HS-27A (cell line): ENCODE results near the gene UNC79.

Experiments used
- DNase-seq: peaks from one replicate; pipeline ENCODE4 v3.0.0-alpha.2; 2012; ENCODE audit warnings: low read depth, missing footprints

The UNC79 gene

DNA sequence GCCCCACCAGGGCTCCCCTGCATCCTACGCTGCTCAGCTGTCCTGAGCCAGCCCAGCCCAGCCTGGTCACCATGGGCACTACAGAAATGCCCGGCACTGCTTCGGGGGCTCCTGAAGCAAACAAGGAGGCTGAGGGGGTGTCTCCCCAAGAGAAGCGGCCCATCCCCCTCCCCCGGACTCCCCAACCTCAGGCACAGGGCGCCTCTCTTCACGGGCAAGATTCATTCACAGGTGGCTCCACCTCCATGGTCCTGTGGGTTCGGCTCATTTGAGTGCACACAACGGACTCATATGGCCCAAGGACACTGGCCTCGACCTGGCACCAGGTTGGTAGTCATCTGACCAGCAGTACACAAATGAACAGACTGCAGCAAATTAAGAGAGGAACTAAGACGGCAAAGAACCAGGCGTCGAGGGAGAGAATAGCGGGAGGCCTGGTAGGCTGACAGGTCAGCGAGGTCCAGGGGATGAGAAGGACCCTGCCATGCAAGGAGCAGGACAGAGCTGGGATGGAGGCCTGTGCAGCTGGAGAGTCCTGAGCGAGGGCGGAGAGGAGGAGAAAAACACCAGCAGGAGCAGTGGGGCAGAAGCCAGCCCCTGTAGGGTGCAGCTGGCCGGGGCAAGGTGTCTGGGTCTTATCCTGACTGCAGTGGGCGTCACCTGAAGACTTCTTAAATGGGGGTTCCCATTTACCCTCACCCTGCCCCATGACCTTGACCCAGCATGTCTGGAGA is 297.3 kb downstream of the UNC79 start:
- no peak for DNase-seq

DNA sequence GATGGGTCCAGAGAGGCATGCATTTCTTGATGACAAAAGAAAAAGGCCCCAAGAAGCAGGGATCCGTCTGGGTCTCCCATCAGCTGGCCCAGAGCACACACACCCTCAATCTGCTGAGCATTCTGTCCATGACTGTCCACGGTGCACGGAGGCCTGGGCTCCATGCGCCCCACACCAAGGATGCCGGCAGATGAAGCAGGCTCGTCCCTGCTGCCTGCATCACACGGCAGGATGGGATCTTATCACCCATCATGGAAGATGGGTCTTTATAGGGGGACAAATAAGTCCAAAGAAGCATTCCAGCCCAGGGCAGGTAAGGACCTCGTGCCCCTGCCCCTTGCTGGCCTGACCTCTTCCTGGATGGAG is 297.9 kb downstream of the UNC79 start:
- no peak for DNase-seq

DNA sequence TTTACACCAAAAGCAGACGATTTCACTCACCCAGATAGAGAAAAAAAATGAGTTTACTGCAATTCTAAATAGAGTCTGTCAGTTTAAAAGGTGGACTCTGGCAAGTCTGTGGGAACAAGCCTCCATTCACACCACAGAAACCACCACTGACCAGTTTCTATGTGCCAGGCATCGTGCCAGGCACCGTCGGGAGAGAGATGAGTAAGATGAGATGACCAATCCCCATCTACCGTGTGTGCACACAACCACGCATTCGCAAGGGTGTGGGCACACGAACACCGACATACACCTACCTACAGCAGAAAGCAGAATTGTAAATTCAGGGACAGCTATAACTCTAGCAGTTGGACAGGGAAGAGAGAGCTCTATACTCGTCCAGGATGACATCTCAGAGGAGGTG is 299.3 kb downstream of the UNC79 start:
- DNase-seq, result no peak

DNA sequence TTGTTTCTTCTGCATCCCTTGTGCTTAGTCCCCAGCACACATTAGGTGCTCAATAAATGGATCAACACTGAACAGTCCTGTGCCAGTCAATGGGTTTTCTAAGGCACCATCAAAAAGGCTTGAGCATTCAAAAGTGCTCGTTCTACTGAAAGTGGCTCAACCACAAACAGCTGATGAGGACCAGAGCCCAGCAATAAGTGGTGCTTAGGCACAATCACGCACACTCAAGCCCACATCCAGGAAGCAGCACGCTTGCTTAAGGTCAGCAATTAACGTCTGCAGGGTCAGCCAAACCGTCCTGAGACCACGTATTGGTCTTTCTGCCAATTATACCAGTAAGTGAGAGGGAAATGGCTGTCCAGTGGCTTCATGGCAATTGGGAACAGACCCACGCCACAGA is 301.0 kb downstream of the UNC79 start:
- DNase-seq, result no peak

DNA sequence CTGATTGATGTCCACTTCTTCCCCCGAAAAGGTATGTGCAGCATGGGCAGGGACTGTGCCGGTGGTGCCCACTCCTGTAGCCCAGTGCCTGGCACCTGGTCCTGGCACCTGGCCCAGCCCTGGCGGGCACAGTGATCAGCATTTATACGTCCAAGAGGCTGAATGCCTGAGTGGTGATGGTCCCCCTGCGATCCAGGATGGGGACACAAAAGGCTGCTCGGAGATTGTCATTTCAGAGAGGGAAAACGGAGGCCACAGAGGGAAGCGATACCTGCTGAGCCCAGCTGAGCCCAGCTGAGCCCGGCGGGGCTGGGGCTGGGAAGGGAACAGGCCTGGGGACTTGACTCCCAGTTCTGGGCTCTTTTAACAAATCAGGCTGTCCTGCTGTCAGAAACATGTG is 301.8 kb downstream of the UNC79 start:
- no peak for DNase-seq

DNA sequence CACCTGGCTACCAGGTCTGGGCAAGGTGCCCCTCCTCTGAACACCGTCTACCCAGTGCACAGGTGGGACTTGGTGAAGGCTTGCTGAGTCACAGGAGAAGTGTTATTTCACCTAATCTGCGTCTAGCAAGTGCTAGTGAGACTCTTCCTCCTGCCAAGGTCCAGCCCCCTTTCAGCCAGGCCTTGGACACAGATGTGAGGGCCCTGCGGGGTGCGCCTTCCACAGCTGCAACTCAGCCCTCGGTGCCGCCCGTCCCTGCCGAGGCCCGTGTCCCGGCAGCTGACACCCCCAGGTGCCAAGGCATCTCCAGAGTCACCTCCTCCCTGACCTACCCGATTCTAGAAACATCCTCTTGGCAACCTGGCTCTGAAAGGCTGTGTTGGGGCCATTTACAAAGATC is 302.5 kb downstream of the UNC79 start:
- no peak for DNase-seq

DNA sequence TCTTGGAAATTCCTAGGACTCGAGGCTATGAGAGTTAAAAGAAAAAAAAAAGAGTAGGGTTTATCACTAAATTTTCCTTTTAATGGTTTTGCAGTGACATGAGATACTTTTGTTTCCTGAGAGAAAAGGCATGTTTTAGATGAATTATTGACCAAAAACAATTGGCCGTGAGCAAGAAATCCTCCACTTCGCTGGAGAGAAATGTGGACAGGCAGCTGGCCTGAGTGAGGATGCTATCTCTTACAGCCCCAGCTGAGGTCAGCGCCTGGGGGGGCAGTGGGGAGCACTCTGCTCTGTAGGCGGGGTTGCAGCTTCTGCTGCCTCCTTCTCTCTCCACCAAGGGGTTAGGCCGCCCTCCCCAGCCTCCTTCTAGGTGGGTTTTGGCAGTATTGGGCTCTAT is 302.9 kb downstream of the UNC79 start:
- DNase-seq, result no peak

DNA sequence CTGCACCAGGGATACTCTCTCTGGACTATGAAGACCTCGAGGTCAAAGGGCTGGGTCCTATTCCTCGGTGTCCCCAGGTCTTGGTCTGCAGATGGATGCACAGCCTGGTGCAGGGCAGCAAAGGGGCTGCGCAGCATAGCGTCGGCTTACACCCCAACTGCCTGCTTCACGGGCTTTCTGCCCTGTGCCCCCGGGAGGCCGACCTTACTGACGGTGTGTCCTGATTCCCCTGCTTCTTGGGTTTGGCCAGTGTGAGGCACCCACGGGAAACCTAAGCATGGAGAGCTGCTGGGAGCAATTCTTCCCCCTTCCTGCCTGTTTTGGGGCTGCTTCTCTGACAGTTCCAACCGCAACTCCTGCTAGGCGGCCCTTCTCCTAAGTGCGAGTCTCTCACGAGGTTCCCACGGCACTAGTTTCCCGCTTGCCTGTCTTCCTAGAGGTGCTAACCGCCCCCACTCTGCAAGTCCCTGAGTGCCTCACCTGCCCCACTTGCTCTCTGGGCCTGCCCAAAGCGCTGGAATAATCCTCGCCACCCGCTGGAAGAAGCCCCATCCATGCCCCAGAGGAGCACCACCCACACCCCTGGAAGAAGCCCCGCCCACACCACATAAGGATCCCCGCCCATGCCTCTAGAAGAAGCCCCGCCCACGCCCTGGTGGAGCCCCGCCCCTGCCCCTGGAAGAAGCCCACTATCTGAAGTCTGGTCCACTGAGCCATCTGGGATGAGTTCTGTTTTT is 303.5 kb downstream of the UNC79 start:
- DNase-seq, result no peak

DNA sequence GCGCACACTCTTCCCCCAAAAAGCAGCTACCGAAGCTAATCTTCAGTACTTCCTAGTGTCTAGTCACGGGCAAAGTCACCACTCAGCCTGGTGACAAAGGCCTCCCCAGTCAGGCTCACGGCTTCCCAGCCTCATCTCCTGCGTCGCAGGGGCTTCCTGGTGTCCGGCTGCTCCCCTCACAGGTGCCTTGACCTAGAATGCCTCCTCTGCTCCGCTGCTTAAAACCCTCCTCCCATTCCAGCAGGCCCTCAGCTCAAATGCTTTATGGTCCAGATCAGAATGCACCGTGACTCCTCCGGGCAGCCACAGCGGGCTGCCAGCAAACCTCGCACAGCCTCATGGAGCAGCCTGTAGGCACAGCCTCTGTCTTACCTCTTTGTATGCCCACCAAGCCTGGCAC is 304.5 kb downstream of the UNC79 start:
- DNase-seq, result no peak

DNA sequence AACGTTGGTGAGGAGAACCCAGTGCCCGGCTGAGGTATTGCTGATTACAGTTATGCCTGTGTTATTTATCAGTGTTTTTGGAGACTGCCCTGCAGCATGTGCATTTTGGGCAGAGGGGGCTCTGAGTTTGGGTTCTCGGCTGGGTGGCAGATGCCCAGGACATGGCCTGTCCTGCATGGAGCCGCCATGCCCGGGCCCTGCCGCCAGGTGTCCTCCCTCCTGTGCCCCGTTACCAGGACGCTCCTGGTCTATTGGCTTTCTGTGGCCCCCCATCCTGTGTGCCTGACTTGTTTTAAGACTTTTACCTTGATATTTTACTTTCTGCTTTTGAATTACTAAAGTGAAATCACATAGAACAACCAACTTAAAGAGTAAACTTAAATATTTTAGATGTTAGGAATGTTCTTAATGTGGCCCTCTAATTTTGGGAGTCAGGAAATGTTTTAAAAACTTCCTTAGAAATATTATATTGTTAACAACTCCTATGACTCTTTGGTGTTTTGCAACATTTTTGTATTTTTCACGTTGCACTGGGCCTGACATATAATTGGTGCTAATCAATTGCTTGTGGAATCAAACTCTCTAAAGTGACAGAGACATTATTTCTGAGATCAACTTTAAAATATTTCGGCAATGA is 305.8 kb downstream of the UNC79 start:
- DNase-seq, result no peak

DNA sequence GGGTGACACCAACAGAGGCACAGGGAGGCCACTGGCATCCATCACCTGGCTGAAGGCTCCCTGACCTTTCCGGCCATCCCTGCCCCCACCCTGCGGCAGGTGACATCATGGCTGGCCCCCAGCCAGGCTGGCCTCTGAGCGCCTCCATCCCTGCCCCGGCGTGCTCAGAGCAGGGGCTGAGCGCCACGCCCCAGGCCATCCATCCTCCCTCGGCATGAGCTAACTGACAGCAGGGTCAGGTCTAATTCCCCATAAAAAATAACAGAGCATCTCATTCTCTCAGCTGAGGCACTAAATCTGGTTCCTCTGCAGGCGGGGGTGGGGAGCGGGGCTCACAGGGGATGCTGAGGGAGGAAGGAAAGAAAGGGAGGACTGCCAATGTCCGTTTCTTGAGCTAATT is 306.9 kb downstream of the UNC79 start:
- no peak for DNase-seq

DNA sequence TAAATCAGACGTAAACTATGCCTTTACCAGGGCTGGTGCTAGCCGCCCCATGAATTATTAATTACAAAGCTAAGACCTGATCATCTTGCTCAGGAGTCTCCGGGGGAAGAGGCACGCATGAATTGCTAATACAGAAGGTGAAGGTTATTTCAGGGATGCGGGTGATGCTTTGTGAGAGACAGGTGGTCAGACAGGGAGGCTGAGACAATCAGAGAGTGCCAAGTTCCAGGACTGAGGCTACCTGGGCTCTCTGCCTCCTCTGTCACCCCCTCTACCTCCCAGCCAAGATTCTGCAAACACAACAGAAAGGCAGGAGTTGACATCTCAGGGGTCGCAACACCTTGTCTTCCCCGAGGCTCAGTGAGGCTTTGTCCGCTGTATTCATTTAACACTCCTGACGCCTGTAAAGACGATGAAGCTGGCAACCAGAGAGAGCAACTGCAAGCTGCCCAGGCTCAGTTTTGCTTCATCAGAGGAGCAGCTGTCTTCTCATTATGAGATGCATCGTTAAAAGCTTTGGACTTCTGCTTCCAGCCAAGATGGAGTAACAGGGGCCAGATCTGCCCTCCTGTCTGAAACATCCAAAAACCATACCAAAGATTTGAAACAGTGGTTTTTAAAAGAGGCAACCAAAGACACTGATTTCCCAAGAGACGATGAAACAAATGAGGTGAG is 311.0 kb downstream of the UNC79 start:
- no peak for DNase-seq

DNA sequence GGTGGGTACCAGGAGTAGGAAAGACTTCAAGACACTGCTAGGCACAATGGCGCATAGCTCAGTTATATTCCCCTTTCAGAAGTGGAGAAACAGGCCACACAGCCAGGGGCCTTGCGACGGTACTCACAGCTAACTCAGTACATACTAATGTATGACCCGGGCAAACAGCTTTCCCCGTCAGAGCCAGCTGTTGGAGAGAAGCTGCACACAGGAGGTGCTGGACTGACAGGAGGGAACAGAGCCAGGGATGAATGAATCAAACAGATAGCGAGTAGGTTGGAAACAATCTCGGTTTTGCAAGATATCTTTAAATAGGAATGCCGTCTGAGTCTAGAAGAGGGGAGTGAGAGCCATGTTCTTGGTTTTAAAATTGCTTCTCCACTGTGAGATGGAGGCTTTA is 312.0 kb downstream of the UNC79 start:
- DNase-seq, result no peak

DNA sequence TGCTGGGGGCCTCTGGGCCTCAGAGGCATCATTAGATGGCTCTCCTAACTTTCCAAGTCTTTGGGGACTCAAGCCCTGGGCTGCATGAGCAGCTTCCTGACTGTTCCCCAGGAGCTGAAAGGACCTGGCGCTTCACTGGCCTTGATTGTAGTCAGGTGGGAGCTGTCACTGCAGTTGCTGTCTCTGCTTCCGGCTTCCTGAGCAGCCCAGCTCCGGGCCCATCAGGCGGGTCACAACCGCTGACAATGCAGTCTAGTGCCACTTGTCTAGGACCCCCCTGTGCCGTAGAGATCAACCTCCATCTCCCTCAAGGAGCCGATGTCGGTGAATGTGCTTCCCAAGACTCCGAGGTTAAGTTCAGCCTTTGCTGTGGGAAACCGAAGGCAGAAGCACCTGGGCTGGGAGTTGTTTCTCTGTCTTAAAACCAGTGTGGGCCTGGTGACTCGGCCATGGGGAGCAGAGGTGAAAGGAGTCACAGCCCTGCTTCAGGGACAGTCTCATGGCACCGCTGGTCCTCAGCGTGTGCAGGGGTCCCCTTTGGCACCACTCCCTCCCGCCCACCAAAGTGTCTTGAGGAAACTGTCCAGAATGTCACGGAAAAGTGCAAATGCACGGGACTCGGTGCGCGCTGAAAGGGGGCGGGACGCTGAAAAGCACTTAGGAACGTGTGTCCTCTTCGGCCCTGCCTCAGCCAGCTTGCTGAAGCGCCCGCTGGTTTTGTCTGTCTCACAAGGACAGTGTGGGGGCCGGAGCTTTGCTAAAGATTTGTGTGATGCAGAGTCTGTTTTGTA is 312.7 kb downstream of the UNC79 start:
- no peak for DNase-seq

DNA sequence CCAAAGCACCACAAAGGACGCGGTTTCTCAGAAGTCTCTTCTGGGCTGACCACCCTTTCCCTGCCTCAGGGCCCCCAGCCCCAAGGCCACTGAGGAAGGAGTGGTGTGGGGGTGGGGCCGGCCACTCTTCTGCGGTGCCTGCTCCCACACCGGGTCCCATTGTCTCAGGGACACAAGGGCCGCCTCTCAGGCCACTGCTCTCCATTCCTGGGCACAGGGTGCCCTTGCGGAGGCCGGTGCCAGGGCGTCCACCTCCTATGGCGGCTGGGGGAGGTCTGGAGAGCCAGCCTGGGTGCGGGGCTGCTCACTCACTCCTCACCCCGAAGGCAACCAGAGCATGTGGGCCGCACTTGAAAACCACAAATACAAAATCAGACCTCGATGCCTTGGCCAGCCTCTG is 313.4 kb downstream of the UNC79 start:
- no peak for DNase-seq

DNA sequence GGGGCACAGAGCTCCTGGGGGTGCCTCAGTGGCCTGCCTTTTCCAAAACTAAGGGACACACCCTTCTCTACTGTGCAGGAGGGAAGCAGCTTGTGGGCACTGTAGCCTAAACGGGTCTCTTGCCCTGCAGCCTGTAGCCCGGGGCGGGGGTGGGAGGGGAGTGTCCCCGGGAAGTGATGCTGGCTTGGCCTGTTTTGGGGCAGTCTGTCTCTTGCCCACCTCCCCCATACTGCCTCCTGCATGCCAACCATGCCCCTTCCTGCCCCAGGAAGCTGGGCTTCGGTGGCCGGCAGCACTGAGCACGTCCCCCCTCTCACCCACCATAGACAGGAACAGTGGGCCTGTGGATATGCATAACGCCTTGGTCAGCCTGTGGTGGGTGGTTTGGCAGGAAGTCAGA is 314.1 kb downstream of the UNC79 start:
- no peak for DNase-seq

DNA sequence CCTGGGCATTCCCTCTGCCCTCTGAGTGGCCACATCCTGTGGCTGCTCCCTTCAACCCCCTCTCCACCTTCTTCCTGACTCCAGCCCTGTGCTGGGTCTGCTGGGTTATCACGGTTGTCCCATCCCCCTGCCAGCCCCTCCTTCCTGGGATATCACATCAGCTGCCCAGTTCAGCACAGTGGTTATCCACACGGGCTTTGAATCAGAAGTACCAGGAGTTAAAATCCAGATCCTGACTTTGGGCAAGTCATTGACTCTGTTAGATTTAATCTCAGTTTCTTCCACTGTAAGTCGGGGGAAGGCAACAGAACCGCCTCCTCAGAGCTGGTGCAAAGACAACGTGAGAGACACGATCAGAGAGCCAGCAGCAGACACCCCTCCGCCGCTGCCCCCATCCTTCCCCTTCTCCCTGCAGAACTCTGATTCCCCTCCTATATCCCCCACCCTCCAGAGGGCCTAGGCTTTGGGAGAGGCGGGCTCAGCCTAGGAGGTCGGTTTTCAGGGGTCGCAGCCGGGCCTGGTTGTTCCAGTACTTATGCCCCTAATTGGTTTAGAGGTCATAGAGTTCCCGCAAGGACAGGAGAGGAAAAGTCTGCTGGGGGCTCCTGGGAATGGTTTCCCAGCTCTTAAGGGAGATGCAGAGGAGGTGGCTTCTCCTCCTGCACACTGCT is 315.0 kb downstream of the UNC79 start:
- no peak for DNase-seq

DNA sequence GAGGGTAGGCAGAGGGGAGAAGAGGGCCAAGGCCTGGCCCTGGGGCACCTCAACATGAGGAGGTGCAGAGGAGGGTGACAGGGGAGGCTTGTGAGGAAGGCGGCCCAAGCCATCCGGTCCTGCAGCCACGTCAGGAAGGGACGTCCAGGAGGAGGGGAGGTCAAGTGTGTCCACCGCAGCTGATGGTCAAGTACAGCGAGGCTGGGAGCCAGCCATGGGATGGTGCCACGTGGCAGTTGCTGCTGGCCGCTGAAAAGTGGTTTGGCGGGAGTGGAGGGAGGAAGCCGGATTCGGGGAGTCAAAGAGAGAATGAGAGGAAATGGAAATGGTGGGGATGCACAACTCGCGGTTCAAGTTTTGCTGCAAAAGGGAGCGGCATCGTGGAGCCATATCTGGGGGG is 316.4 kb downstream of the UNC79 start:
- no peak for DNase-seq

DNA sequence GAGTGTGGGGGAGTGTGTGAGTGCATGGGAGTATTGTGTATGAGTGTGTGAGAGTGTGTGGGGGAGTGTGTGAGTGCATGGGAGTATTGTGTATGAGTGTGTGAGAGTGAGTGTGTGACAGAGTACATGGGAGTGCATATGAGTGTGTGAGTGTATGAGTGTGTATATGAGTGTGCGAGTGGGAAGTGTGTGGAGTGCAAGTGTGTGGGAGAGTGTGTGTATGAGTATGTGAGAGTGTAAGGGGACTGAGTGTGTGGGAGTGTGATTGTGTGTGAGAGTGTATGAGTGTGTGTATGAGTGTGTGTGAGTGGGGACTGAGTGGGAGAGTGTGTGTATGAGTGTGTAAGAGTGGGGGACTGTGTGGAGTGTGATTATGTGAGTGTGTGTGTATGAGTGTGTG is 316.8 kb downstream of the UNC79 start:
- no peak for DNase-seq

DNA sequence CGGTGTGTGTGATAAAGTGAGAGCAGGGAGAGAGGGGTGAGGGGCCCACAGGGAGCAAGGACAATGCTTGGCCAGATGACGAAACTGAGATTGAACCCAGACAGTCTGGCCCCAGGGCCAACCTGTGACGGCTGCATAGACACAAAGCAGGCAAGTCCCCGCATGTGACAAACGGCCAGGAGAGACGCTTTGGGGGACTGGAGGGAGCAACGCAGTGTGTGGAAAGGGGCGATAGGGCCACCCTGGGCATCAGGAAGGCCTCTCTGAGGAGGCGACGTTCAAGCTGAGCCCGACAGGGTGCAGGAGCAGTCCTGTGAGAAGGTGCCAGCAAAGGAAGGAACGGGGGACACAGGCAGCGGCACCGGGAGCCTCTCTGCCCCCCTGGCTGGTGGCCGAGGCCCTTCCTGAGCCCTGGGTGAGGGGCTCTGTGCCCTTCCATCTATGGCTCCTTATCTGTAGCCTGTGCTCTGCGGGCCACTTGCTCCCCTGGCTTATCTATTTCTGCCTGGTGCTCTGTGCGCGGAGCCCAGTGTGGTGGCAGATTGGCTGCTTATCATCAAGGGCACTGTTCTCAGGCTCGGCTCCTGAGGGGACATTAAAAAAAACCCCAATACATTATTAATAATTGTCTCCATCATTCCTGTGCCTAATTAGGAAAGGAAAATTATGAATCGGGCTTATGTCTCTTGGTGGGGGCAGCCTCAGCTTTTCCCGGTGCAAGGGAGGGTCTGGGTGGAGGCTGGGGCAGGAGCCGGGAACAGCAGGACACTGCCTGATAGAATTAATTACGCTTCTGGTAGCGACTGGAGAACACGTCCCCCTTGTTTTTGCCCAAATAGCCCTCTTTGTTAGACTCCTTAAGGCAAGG is 317.7 kb downstream of the UNC79 start:
- DNase-seq, result no peak

DNA sequence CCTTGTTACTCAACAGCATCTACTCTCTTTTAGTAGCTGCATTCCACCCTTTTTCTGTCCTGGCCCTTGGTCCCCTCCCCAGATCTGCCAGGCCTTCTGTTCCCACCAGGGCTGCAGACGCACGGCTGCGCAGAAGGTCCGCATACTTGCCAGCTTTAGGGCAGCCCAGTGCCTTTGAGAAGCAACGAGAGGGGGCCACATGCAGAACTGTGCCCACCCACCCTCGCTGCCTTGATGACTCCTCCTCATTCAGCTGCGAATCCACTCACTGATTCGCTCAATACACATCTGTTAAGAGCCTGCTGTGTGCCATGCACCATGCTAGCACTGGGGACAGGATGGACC is 318.3 kb downstream of the UNC79 start:
- DNase-seq, result no peak
